Stimulated activated memory B cell treated with anti-CD40 and anti-IgM and Interleukin-4, amounts not matched to agents 10 μg/mL and 1 μg/mL and 100 μg/mL, for 72 hours (primary cell): ENCODE measurements around the gene RHBDF1.
"Not testable (repeated sequence)": the region's sequence is repeated elsewhere in the genome, so short reads cannot be mapped to it uniquely, and the experiment has no call there.

Experiments used
- ATAC-seq: fragments of 150-1000 bp; cut with Tn5 transposase; 2 replicates; pipeline ENCODE4 v1.10.0; 2021
- H3K27ac Mint-ChIP-seq: one replicate; pipeline ENCODE4 v1.8.0; 2022; ENCODE audit warnings: mild to moderate bottlenecking, mixed read lengths
- H3K27me3 Mint-ChIP-seq: one replicate; pipeline ENCODE4 v1.8.0; 2022; ENCODE audit warnings: mixed read lengths
- H3K36me3 Mint-ChIP-seq: one replicate; pipeline ENCODE4 v1.8.0; 2022; ENCODE audit warnings: mixed read lengths
- H3K4me1 Mint-ChIP-seq: one replicate; pipeline ENCODE4 v1.8.0; 2022; ENCODE audit warnings: mixed read lengths
- H3K4me3 Mint-ChIP-seq: one replicate; pipeline ENCODE4 v1.8.0; 2022; ENCODE audit warnings: mild to moderate bottlenecking, moderate library complexity, mixed read lengths
- H3K9me3 Mint-ChIP-seq: one replicate; pipeline ENCODE4 v1.8.0; 2022; ENCODE audit warnings: mixed read lengths

The RHBDF1 gene

GRCh38 chr16:25926-26348 is 46.5 kb downstream of the RHBDF1 start:
- H3K27ac Mint-ChIP-seq, H3K36me3 Mint-ChIP-seq, H3K4me1 Mint-ChIP-seq, H3K4me3 Mint-ChIP-seq, H3K27me3 Mint-ChIP-seq, H3K9me3 Mint-ChIP-seq: not testable (repeated sequence)
- ATAC-seq, result peak; percentile 81

GRCh38 chr16:24151-24550 is 48.3 kb downstream of the RHBDF1 start:
- ATAC-seq, H3K36me3 Mint-ChIP-seq, H3K27me3 Mint-ChIP-seq, H3K4me1 Mint-ChIP-seq, H3K4me3 Mint-ChIP-seq, H3K27ac Mint-ChIP-seq, H3K9me3 Mint-ChIP-seq: not testable (repeated sequence)

GRCh38 chr16:20886-21285 is 51.5 kb downstream of the RHBDF1 start:
- not testable (repeated sequence) for H3K4me3 Mint-ChIP-seq, H3K27me3 Mint-ChIP-seq, H3K27ac Mint-ChIP-seq, ATAC-seq, H3K9me3 Mint-ChIP-seq, H3K36me3 Mint-ChIP-seq, H3K4me1 Mint-ChIP-seq

- not testable (repeated sequence) for H3K4me1 Mint-ChIP-seq, H3K36me3 Mint-ChIP-seq, H3K27me3 Mint-ChIP-seq, H3K4me3 Mint-ChIP-seq, H3K27ac Mint-ChIP-seq, ATAC-seq, H3K9me3 Mint-ChIP-seq
These were observed 55.2 kb downstream of the RHBDF1 start for GRCh38 chr16:17062-17765.

- H3K27me3 Mint-ChIP-seq, H3K4me1 Mint-ChIP-seq, ATAC-seq, H3K36me3 Mint-ChIP-seq, H3K27ac Mint-ChIP-seq, H3K9me3 Mint-ChIP-seq, H3K4me3 Mint-ChIP-seq: not testable (repeated sequence)
These were observed 61.7 kb downstream of the RHBDF1 start for GRCh38 chr16:10772-11171.

GRCh38 chr16:9903-10665 is 62.3 kb downstream of the RHBDF1 start:
- Mint-ChIP-seq H3K4me3 (peak overlapping the region; percentile 75), H3K4me1 (no peaks in the 10 kb centered on the region), H3K36me3 (no peaks in the 10 kb centered on the region), H3K9me3 (peaks cover 3% of the 10 kb centered on the region), H3K27ac (no peak overlapping the region), H3K27me3 (no peaks in the 10 kb centered on the region)
- ATAC-seq, result peak; percentile 78
